ENCODE data around the gene ASRGL1.

ASRGL1 gene

GRCh38 chr11:62395885-62396551 lies 58.8 kb downstream of the ASRGL1 start:
- TF ChIP-seq CTCF (IDR thresholded peaks at IDR 0.05; ENCODE audit: insufficient read depth, low read length, missing control alignments) = no peak
- CTCF ChIA-PET = interaction anchor here (0.6 to 9.4 kb wide), 40 partner anchors 9 to 390 kb away, joined by 3 to 187 read pairs (median 8); partner anchors contain the start of genes AHNAK, BSCL2, C11orf98 and CSKMT
- DNase-seq (ENCODE audit: low read depth, low spot score) = no peak
- no peak overlapping the region for H3K4me3 ChIP-seq (ENCODE audit: low read depth, low read length)
- POLR2A ChIA-PET = interaction anchor here (0.7 to 1.8 kb wide), 8 partner anchors 125 to 269 kb away, joined by 3 to 17 read pairs (median 10); partner anchors contain the start of genes AHNAK, C11orf98, CSKMT and MTA2

GRCh38 chr11:62398011-62398994 lies 61.1 kb downstream of the ASRGL1 start:
- POLR2A ChIA-PET = interaction anchor here (1.0 to 1.1 kb wide), 2 partner anchors 167 to 266 kb away, joined by 3 to 5 read pairs; partner anchors contain the start of gene C11orf98
- no peak overlapping the region for H3K4me3 ChIP-seq (ENCODE audit: low read depth, low read length)
- CTCF ChIA-PET = interaction anchor here (1.0 to 5.0 kb wide), 5 partner anchors 23 to 162 kb away, joined by 3 to 51 read pairs (median 4); no protein-coding TSS in a partner anchor
- TF ChIP-seq CTCF (IDR thresholded peaks at IDR 0.05; ENCODE audit: insufficient read depth, low read length, missing control alignments) = no peak
- DNase-seq (ENCODE audit: low read depth, low spot score) = no peak

- H3K4me3 ChIP-seq (ENCODE audit: low read depth, low read length) = no peak overlapping the region
- ChIA-PET POLR2A (interaction anchor here (0.8 to 2.6 kb wide), 4 partner anchors 20 to 265 kb away, joined by 3 to 16 read pairs (median 10); partner anchors contain the start of genes AHNAK and C11orf98), CTCF (interaction anchor here (0.8 to 5.0 kb wide), 10 partner anchors 21 to 161 kb away, joined by 3 to 51 read pairs (median 4); no protein-coding TSS in a partner anchor)
- no peak for DNase-seq (ENCODE audit: low read depth, low spot score)
- TF ChIP-seq CTCF (IDR thresholded peaks at IDR 0.05; ENCODE audit: insufficient read depth, low read length, missing control alignments) = no peak
Observed at GRCh38 chr11:62399172-62399877, 62.1 kb downstream of the ASRGL1 start.

GRCh38 chr11:62399878-62400266 lies 62.6 kb downstream of the ASRGL1 start:
- no peak for TF ChIP-seq CTCF (IDR thresholded peaks at IDR 0.05; ENCODE audit: insufficient read depth, low read length, missing control alignments)
- H3K4me3 ChIP-seq (ENCODE audit: low read depth, low read length) = no peak overlapping the region
- no peak for DNase-seq (ENCODE audit: low read depth, low spot score)
- ChIA-PET POLR2A (interaction anchor here (0.6 to 2.6 kb wide), 7 partner anchors 20 to 161 kb away, joined by 3 to 16 read pairs (median 5); partner anchors contain the start of gene AHNAK), CTCF (interaction anchor here (0.8 to 5.0 kb wide), 13 partner anchors 20 to 370 kb away, joined by 3 to 51 read pairs (median 3); partner anchors contain the start of gene EEF1G)

- no peak for DNase-seq (ENCODE audit: low read depth, low spot score)
- TF ChIP-seq CTCF (IDR thresholded peaks at IDR 0.05; ENCODE audit: insufficient read depth, low read length, missing control alignments) = no peak
- H3K4me3 ChIP-seq (ENCODE audit: low read depth, low read length) = no peak overlapping the region
- ChIA-PET POLR2A (interaction anchor here (0.6 to 2.6 kb wide), 11 partner anchors 19 to 309 kb away, joined by 3 to 16 read pairs (median 4); partner anchors contain the start of genes AHNAK and EEF1G), CTCF (interaction anchor here (0.8 to 5.0 kb wide), 18 partner anchors 19 to 369 kb away, joined by 3 to 51 read pairs (median 3); partner anchors contain the start of gene EEF1G)
Observed at GRCh38 chr11:62400281-62400680, 63.0 kb downstream of the ASRGL1 start.
